Endodermal cell (in vitro differentiated cells): Measurements from ENCODE around the gene KIF26B. TPM values are rescaled to one million over a fixed set of nuclear protein-coding genes. Genes with fewer than 3 reads are reported as not detected.

Experiments
- DNase-seq: peaks from one replicate; pipeline ENCODE4 v3.0.0-alpha.2; 2017
- H3K27ac ChIP-seq: 2 replicates; pipeline ENCODE4 v1.5.1; 2013; ENCODE audit warnings: mild to moderate bottlenecking, low read depth, low read length, moderate library complexity
- H3K27me3 ChIP-seq: 2 replicates; pipeline ENCODE4 v1.6.1; 2013; ENCODE audit warnings: mild to moderate bottlenecking, low read length, moderate library complexity; ENCODE audit not compliant: insufficient read depth, control insufficient read depth, poor library complexity, severe bottlenecking
- H3K36me3 ChIP-seq: 2 replicates; pipeline ENCODE4 v1.7.0; 2013; ENCODE audit warnings: mild to moderate bottlenecking, low read length, moderate library complexity; ENCODE audit not compliant: control insufficient read depth, insufficient read depth
- H3K4me1 ChIP-seq: one replicate; pipeline ENCODE4 v1.7.0; 2013; ENCODE audit warnings: low read length; ENCODE audit not compliant: control insufficient read depth, insufficient read depth
- H3K4me3 ChIP-seq: 2 replicates; pipeline ENCODE4 v1.5.1; 2013; ENCODE audit warnings: mild to moderate bottlenecking, low read length, moderate library complexity
- H3K9ac ChIP-seq: 2 replicates; pipeline ENCODE4 v1.6.1; 2013; ENCODE audit warnings: mild to moderate bottlenecking, low read length, moderate library complexity; ENCODE audit not compliant: poor library complexity, severe bottlenecking; ENCODE audit errors: extremely low read depth
- H3K9me3 ChIP-seq: 2 replicates; pipeline ENCODE4 v1.6.1; 2013; ENCODE audit warnings: mild to moderate bottlenecking, low read length, moderate library complexity; ENCODE audit not compliant: control insufficient read depth
- H3K27ac Mint-ChIP-seq: 2 replicates; pipeline ENCODE4 v1.8.0; 2020; ENCODE audit warnings: mixed read lengths
- H3K27me3 Mint-ChIP-seq: 2 replicates; pipeline ENCODE4 v1.8.0; 2021; ENCODE audit warnings: mild to moderate bottlenecking, mixed read lengths; ENCODE audit not compliant: insufficient read depth
- H3K36me3 Mint-ChIP-seq: 2 replicates; pipeline ENCODE4 v1.8.0; 2020; ENCODE audit warnings: low read depth, mixed read lengths
- H3K4me1 Mint-ChIP-seq: 2 replicates; pipeline ENCODE4 v1.8.0; 2020; ENCODE audit warnings: mixed read lengths
- H3K4me3 Mint-ChIP-seq: 2 replicates; pipeline ENCODE4 v1.8.0; 2020; ENCODE audit warnings: mild to moderate bottlenecking, moderate library complexity, mixed read lengths
- H3K9me3 Mint-ChIP-seq: 2 replicates; pipeline ENCODE4 v1.8.0; 2020; ENCODE audit warnings: mild to moderate bottlenecking, mixed read lengths
- whole genome bisulfite sequencing, 2 experiments: methylation state at CpG; one replicate each; pipeline versions ENCODE4 v1.1.5 to v1.1.7; 2013; ENCODE audit warnings: missing lambda C conversion rate in 2 of 2, mixed read lengths in 1 of 2; ENCODE audit not compliant: insufficient coverage in 1 of 2, insufficient read length in 1 of 2; 5-methylcytosine and 5-hydroxymethylcytosine counted together
- total RNA-seq, 2 donors: library from RNA; stranded (reverse); fragmentation: NEBNext Ultra II Directional in 1 of 2; extraction: Animal tissue kit (Norgen Biotek cat#: 25700) in 1 of 2; gene quantifications; 2 replicates in 1 of 2; 3 replicates in 1 of 2; pipeline ENCODE4 v1.2.1, GENCODE V29; 2021
- TF ChIP-seq, protein P1 (sequence below): fragments of 200-600 bp; sonication (generic); conservative IDR thresholded peaks from 2 replicates; pipeline ENCODE4 v1.5.0; 2021; ENCODE audit warnings: antibody characterized with exemption, mild to moderate bottlenecking

The KIF26B gene
- total RNA-seq, 2 donors from 2014 or later = 12.3 to 21.0 TPM

DNA sequence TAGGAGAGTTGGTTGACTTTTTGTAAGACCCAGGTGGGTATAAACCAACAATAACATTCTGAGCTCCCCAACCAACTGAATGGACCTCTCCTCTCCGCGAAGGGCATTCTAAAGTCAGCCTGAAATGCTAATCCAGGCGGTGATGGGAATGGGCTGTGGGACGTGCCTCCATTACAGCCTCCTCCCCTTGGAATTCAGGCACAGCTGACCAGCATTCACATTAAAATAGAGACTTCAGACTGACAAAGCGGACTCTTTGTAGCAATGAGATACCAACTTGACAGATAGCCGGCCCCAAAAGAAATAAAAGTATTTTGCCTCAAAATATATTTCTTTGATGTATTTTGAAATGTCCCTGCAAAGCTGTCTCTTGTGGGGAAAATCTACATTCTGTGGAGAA lies 101.7 kb downstream of the KIF26B start:
- WGBS, 2 experiments = 4% methylated on average over 6 of the region's 6 CpGs; no CpG with 5 or more reads in 1 of the 2 experiments
- Mint-ChIP-seq H3K27me3 (peaks cover 5% of the 10 kb centered on the region), H3K27ac (peak overlapping the region; percentile 59)

DNA sequence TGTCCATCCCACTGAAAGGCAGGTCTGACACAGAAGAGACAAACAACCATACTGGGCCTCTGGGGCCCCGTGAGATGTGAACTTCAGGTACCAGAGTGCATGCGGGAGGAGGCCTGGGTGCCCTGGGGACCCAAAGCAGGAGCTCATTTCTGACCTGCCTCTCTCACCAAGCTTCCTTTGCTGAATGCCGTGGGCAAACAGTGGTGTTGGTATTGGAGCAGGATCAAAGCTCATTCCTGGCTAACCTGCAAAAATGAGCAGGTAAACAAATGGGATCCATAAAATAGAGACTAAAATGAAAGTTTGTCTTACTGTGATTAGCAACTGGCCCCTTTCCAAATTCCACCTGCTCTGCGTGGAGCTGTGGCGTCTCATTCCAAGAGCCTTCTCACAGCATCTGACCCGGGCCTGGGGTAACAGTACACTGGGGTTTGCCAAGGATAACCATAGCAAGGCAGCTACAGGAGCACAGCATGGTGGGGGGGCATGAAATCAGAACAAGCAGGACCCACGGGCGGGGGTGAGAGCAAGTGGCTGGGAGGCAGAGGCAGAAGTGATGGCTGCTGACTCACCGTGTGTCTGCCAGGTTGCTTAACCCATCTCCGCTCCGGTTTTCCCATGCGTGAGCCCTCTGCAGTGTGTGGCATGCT lies 103.6 kb downstream of the KIF26B start:
- H3K4me1 ChIP-seq = peaks cover 24% of the 10 kb centered on the region
- no peak overlapping the region for H3K27ac ChIP-seq
- no peak for DNase-seq
- Mint-ChIP-seq H3K4me1 (peaks cover 65% of the 10 kb centered on the region), H3K27ac (no peak overlapping the region), H3K9me3 (peaks cover under 1% of the 10 kb centered on the region), H3K4me3 (no peak overlapping the region), H3K36me3 (peaks cover under 1% of the 10 kb centered on the region), H3K27me3 (peaks cover 2% of the 10 kb centered on the region)
- TF ChIP-seq, protein P1, sequence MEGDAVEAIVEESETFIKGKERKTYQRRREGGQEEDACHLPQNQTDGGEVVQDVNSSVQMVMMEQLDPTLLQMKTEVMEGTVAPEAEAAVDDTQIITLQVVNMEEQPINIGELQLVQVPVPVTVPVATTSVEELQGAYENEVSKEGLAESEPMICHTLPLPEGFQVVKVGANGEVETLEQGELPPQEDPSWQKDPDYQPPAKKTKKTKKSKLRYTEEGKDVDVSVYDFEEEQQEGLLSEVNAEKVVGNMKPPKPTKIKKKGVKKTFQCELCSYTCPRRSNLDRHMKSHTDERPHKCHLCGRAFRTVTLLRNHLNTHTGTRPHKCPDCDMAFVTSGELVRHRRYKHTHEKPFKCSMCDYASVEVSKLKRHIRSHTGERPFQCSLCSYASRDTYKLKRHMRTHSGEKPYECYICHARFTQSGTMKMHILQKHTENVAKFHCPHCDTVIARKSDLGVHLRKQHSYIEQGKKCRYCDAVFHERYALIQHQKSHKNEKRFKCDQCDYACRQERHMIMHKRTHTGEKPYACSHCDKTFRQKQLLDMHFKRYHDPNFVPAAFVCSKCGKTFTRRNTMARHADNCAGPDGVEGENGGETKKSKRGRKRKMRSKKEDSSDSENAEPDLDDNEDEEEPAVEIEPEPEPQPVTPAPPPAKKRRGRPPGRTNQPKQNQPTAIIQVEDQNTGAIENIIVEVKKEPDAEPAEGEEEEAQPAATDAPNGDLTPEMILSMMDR = no peak
- H3K4me3 ChIP-seq = no peak overlapping the region
- H3K9ac ChIP-seq = no peak overlapping the region
- WGBS, 2 experiments = 93% methylated on average over 8 to 12 of the region's 12 CpGs
- no peaks in the 10 kb centered on the region for H3K36me3 ChIP-seq
- no peaks in the 10 kb centered on the region for H3K9me3 ChIP-seq
- no peaks in the 10 kb centered on the region for H3K27me3 ChIP-seq

More for the DNA sequence above, 101.7 kb downstream of the KIF26B start:
- Histone ChIP-seq H3K27me3 (no peaks in the 10 kb centered on the region), H3K4me3 (peak overlapping the region; percentile 21), H3K27ac (no peak overlapping the region), H3K36me3 (peaks cover 4% of the 10 kb centered on the region), H3K9me3 (peaks cover 14% of the 10 kb centered on the region), H3K9ac (no peak overlapping the region), H3K4me1 (peaks cover 24% of the 10 kb centered on the region)
- Mint-ChIP-seq H3K36me3 (peaks cover 7% of the 10 kb centered on the region), H3K4me1 (peaks cover 60% of the 10 kb centered on the region), H3K4me3 (peak overlapping the region; percentile 25), H3K9me3 (peaks cover 9% of the 10 kb centered on the region)
- TF ChIP-seq, protein P1 = no peak
- DNase-seq = peak; percentile 82

DNA sequence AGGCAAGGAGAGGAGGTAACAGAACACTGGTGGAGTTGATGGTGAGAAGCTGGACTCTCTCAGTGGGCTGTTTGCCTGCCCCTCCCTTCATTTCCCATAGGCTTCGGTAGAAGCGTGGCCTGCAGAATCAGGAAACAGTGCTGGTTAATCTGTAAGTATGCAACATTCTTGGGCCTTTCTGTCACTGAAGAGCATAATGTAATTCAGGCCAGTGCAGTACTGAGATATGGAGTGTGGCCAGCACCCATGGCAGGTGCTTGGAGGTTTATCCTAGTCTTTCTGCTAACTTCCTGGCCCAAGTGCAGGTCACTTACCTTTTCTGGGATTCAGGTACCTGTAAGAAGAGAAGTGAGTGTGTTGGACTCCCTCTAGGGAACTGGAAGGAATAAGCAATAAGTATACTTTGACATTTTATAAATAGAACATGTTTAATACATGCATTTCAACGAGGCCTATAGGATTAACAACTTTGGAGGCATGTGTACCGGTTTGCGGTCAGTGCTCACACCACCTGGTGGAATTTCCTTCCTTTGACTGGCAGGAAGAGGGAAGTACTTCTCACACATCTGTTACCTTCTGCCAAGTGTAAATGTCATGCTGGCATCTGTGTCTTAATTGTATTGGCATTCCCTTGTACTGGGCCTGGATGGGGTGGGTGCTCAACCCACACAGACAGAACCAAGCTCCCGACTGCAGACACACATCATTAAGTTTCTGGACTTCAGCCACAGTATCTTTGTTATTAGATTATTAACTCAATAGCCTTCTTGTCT lies 105.5 kb downstream of the KIF26B start:
- Histone ChIP-seq H3K4me3 (no peak overlapping the region), H3K36me3 (no peaks in the 10 kb centered on the region), H3K9me3 (no peaks in the 10 kb centered on the region), H3K27me3 (no peaks in the 10 kb centered on the region), H3K27ac (no peak overlapping the region), H3K4me1 (peaks cover 14% of the 10 kb centered on the region), H3K9ac (no peak overlapping the region)
- 84 to 85% methylated on average over 4 to 6 of the region's 6 CpGs for WGBS, 2 experiments
- Mint-ChIP-seq H3K4me3 (no peak overlapping the region), H3K9me3 (no peaks in the 10 kb centered on the region), H3K27ac (no peak overlapping the region), H3K36me3 (no peaks in the 10 kb centered on the region), H3K27me3 (peaks cover 2% of the 10 kb centered on the region), H3K4me1 (peaks cover 57% of the 10 kb centered on the region)
- DNase-seq = no peak
- TF ChIP-seq, protein P1 = no peak
